K562 (cell line): ENCODE results near the gene PDGFD. TPM values are rescaled to one million over a fixed set of nuclear protein-coding genes. Genes with fewer than 3 reads are reported as not detected.

Source experiments
- ATAC-seq: fragments of 200-7000 bp; cut with Tn5 transposase; 3 replicates; pipeline ENCODE4 v1.9.1; 2020; ENCODE audit warnings: moderate library complexity
- BruUV-seq: library from RNA; stranded (reverse); fragments of 400-500 nt; replicated peaks from 2 replicates; lab custom pipeline; 2021; lab: Mats Ljungman, UMichigan
- CTCF ChIA-PET: fragments of 300-600 bp; formaldehyde crosslinking; extraction: SDS; loops from one replicate; lab custom pipeline; 2021; ENCODE audit warnings: low intra/inter-chr PET ratio; lab: Yijun Ruan, JAX
- POLR2A ChIA-PET: fragments of 300-600, 350-650 bp; sonication (Branson Sonifier 250); formaldehyde crosslinking; extraction: SDS; loops from one replicate; lab custom pipeline; 2021; ENCODE audit warnings: antibody characterized with exemption, inconsistent platforms; lab: Yijun Ruan, JAX
- DNase-seq, 4 experiments: peaks; one replicate each; pipeline versions ENCODE4 v3.0.0 to v3.0.0-alpha.2; 2011 to 2018; ENCODE audit warnings: low spot score in 3 of 4, mixed read lengths in 3 of 4; ENCODE audit errors: extremely low read depth in 1 of 4
- FAIRE-seq: peaks from 2 replicates; lab custom pipeline; 2011; peaks lifted over from hg19 to GRCh38; lab: Jason Lieb, UNC
- H2AFZ ChIP-seq: 2 replicates; pipeline ENCODE4 v1.6.0; 2011; ENCODE audit warnings: low read depth, low read length, control low read depth, inconsistent platforms
- H3K27ac ChIP-seq: fragments of 200-600 bp; 3 replicates; pipeline ENCODE4 v1.8.0; 2011; ENCODE audit warnings: low read depth, mild to moderate bottlenecking, control low read depth, inconsistent platforms, low read length, moderate library complexity, mixed read lengths; ENCODE audit errors: extremely low read depth
- H3K27me3 ChIP-seq, 2 experiments: fragments of 300-600 bp in 1 of 2; 2 replicates in 1 of 2; 3 replicates in 1 of 2; pipeline versions ENCODE4 v1.6.0 to v1.8.0; 2011; ENCODE audit warnings: inconsistent platforms in 2 of 2, low read length in 2 of 2, mild to moderate bottlenecking in 1 of 2, mixed read lengths in 1 of 2, moderate library complexity in 1 of 2; ENCODE audit not compliant: control insufficient read depth in 2 of 2, insufficient read depth in 2 of 2
- H3K36me3 ChIP-seq: fragments of 300-600 bp; 3 replicates; pipeline ENCODE4 v1.8.0; 2011; ENCODE audit warnings: mild to moderate bottlenecking, low read length, inconsistent platforms; ENCODE audit not compliant: control insufficient read depth, insufficient read depth
- H3K4me1 ChIP-seq, 2 experiments: fragments of 200-600 bp in 1 of 2; replicated peaks in 1 of 2; 2 replicates in 1 of 2; 3 replicates in 1 of 2; pipeline versions ENCODE4 v1.5.1 to v1.8.0; 2011; ENCODE audit warnings: inconsistent platforms in 2 of 2, low read length in 2 of 2, mild to moderate bottlenecking in 1 of 2, mixed read lengths in 1 of 2, moderate library complexity in 1 of 2; ENCODE audit not compliant: control insufficient read depth in 2 of 2, insufficient read depth in 2 of 2
- H3K4me2 ChIP-seq: 2 replicates; pipeline ENCODE4 v1.6.1; 2011; ENCODE audit warnings: low read length, control low read depth, inconsistent platforms, mixed read lengths; ENCODE audit not compliant: insufficient read depth
- H3K4me3 ChIP-seq: fragments of 200-600 bp; sonication (generic), shearing (Covaris generic); 2 replicates; pipeline ENCODE4 v1.5.1; 2016; ENCODE audit warnings: control low read depth, inconsistent platforms
- H3K79me2 ChIP-seq: fragments of 200-600 bp; 3 replicates; pipeline ENCODE4 v1.8.0; 2011; ENCODE audit warnings: low read length, inconsistent platforms; ENCODE audit not compliant: control insufficient read depth, insufficient read depth
- H3K9ac ChIP-seq, 2 experiments: 2 replicates each; pipeline versions ENCODE4 v1.6.0 to v1.6.1; 2011; ENCODE audit warnings: low read depth in 2 of 2, low read length in 2 of 2, control low read depth in 1 of 2, inconsistent platforms in 1 of 2, mild to moderate bottlenecking in 1 of 2, mixed read lengths in 1 of 2; ENCODE audit not compliant: insufficient read depth in 1 of 2
- H3K9me1 ChIP-seq: one replicate; pipeline ENCODE4 v1.6.0; 2011; ENCODE audit warnings: inconsistent platforms, mild to moderate bottlenecking, low read length, moderate library complexity; ENCODE audit not compliant: control insufficient read depth, insufficient read depth
- H3K9me3 ChIP-seq: replicated peaks from 2 replicates; pipeline ENCODE4 v1.5.1; 2011; ENCODE audit warnings: low read depth, low read length, inconsistent platforms; ENCODE audit not compliant: control insufficient read depth, insufficient read depth
- H4K20me1 ChIP-seq: replicated peaks from 2 replicates; pipeline ENCODE4 v1.6.1; 2011; ENCODE audit warnings: low read length, inconsistent platforms, mixed read lengths; ENCODE audit not compliant: control insufficient read depth, insufficient read depth
- CHD2 ChIP-seq: IDR thresholded peaks from 2 replicates; pipeline ENCODE4 v1.6.1; 2011; ENCODE audit warnings: low read depth, low read length
- CREB1 ChIP-seq, 2 experiments: sonication (generic) in 1 of 2; formaldehyde crosslinking in 1 of 2; IDR thresholded peaks; 2 replicates each; pipeline versions ENCODE4 v1.6.1 to v1.8.0; 2012 to 2022; ENCODE audit warnings: inconsistent platforms in 1 of 2, mild to moderate bottlenecking in 1 of 2, missing genetic modification reagents in 1 of 2, moderate library complexity in 1 of 2
- HOMEZ ChIP-seq: fragments of 250-450 bp; sonication (Bioruptor Pico); IDR thresholded peaks from 2 replicates; pipeline ENCODE4 v1.4.0; 2020; ENCODE audit warnings: mild to moderate bottlenecking, moderate library complexity
- NFRKB ChIP-seq: fragments of 450-650 bp; IDR thresholded peaks from 2 replicates; pipeline ENCODE4 v1.6.1; 2016; ENCODE audit warnings: low read depth
- RBM25 ChIP-seq: fragments of 200-400 bp; formaldehyde crosslinking; IDR thresholded peaks from 2 replicates; pipeline ENCODE4 v1.6.1; 2018; ENCODE audit warnings: low read length, low read depth, moderate library complexity; ENCODE audit not compliant: severe bottlenecking
- SFPQ ChIP-seq: fragments of 200-400 bp; formaldehyde crosslinking; IDR thresholded peaks from 2 replicates; pipeline ENCODE4 v1.6.1; 2017; ENCODE audit warnings: mild to moderate bottlenecking, low read depth, low read length, moderate library complexity
- SIRT6 ChIP-seq: IDR thresholded peaks from one replicate; pipeline ENCODE4 v1.6.1; 2012; ENCODE audit warnings: low read depth, mild to moderate bottlenecking, control low read depth, inconsistent platforms, low read length, moderate library complexity
- SP2 ChIP-seq: IDR thresholded peaks from 2 replicates; pipeline ENCODE4 v1.6.1; 2011; ENCODE audit warnings: mild to moderate bottlenecking, low read depth, low read length, moderate library complexity; ENCODE audit not compliant: poor library complexity, severe bottlenecking; ENCODE audit errors: extremely low read depth
- ZNF76 ChIP-seq: fragments of 250-450 bp; sonication (Bioruptor Pico); IDR thresholded peaks from 2 replicates; pipeline ENCODE4 v1.4.0; 2020; ENCODE audit warnings: mild to moderate bottlenecking, moderate library complexity, borderline replicate concordance
- in situ Hi-C: fragments of 300-500 bp; cut with MboI; formaldehyde crosslinking; loops from 4 replicates; pipeline ENCODE4 v1.15.0; 2018; ENCODE audit warnings: inconsistent platforms, mixed read lengths
- intact Hi-C: fragments of 100-400 bp; cut with micrococcal nuclease; formaldehyde crosslinking; loops from 2 replicates; pipeline ENCODE4 v1.14.2; 2022
- polyA plus RNA-seq, 8 experiments: library from polyadenylated mRNA; depleted of rRNA in 4 of 8; stranded (reverse) in 5 of 8; unstranded in 3 of 8; fragments of >200 nt; fragmentation: Nextera tagmentation in 2 of 8; fragmentation: Illumina TruSeq in 1 of 8; extraction: Ambion mirVana in 2 of 8; extraction: Trizol in 1 of 8; gene quantifications; 2 replicates each; pipeline versions ENCODE4 v1.2.1 to v1.2.3, GENCODE V29; 2011 to 2014; ENCODE audit warnings: inconsistent platforms in 1 of 8, missing spikeins in 1 of 8
- total RNA-seq, 7 experiments: library from RNA; depleted of rRNA in 6 of 7; stranded (reverse); fragments of >200 nt in 6 of 7; fragmentation: Illumina TruSeq in 2 of 7; extraction: Trizol in 2 of 7; gene quantifications; 2 replicates each; pipeline versions ENCODE4 v1.2.1 to v1.2.3, GENCODE V29; 2011 to 2021; ENCODE audit warnings: low replicate concordance in 1 of 7
- TF ChIP-seq, protein P1 (sequence below), 2 experiments: fragments of 450-650 bp; IDR thresholded peaks; 2 replicates each; pipeline ENCODE4 v1.6.1; 2016
- TF ChIP-seq, protein P2 (sequence below): fragments of 250-450 bp; sonication (Bioruptor Pico); IDR thresholded peaks from 2 replicates; pipeline ENCODE4 v1.4.0; 2020

PDGFD gene
- total and polyA plus RNA-seq, 9 of the 15 experiments (the other 6 are each of a cell fraction or from before 2014, with no cell fraction given) = 0.11 TPM; not detected in 8

DNA sequence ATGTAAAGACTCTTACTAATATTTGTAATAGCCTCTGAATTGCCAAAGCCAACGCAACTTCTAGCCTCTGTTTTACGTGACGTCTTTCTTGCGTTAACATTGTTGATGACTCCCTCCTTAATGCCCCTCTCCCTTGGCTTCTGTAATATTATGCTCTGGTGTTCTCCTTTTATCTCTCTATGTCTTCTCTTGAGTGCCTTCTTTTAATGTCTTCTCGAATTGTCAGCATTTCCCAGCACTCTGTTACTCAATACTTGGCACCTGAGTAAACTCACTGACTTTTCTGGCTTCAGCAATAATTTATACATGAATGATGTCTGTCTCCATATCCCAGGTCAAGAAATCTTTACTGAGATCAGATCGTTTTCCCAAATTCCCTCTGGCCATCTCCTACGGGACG lies 196.0 kb downstream of the PDGFD start (continued):
- TF ChIP-seq HOMEZ (CRISPR knock-in tag) (no peak), RBM25 (no peak), SFPQ (no peak)
- TF ChIP-seq, protein P1, sequence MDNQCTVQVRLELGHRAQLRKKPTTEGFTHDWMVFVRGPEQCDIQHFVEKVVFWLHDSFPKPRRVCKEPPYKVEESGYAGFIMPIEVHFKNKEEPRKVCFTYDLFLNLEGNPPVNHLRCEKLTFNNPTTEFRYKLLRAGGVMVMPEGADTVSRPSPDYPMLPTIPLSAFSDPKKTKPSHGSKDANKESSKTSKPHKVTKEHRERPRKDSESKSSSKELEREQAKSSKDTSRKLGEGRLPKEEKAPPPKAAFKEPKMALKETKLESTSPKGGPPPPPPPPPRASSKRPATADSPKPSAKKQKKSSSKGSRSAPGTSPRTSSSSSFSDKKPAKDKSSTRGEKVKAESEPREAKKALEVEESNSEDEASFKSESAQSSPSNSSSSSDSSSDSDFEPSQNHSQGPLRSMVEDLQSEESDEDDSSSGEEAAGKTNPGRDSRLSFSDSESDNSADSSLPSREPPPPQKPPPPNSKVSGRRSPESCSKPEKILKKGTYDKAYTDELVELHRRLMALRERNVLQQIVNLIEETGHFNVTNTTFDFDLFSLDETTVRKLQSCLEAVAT (IDR thresholded peaks at IDR 0.05) = no peak

DNA sequence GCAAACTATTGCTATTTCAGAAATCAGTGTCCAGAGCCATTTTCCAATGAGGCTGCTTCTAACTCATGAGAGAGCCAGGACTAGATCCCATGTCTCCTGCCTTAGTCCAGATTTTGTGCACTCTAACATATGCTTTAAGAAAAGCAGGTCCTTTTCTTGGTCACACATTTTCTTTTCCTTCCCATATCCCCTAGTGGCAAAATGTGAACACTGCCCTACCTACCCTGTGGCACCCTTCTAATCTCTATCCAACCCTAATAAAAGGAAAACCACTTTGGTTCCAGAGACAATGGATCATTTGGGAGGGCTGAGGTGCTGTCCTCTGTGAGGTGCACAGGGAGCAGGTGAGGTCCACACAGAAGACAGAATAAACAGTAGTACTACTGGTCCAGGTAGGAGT lies 199.6 kb downstream of the PDGFD start:
- Histone ChIP-seq H3K4me3 (no peak overlapping the region), H3K9ac (no peak overlapping the region), H3K27me3 (no peaks in the 10 kb centered on the region), H3K36me3 (no peaks in the 10 kb centered on the region), H3K4me2 (no peak overlapping the region), H3K4me1 (no peaks in the 10 kb centered on the region), H3K79me2 (no peaks in the 10 kb centered on the region), H4K20me1 (no peaks in the 10 kb centered on the region), H3K9me1 (no peaks in the 10 kb centered on the region), H3K27ac (no peak overlapping the region), H3K9me3 (no peaks in the 10 kb centered on the region), H2AFZ (no peak overlapping the region)
- no peak for ATAC-seq
- ChIA-PET POLR2A (no interaction called here), CTCF (no interaction called here)
- no TSS peak for BruUV-seq
- FAIRE-seq = no peak
- peak in 1 of 4 experiments; percentile 6 for DNase-seq
- in situ Hi-C loops = no loop called here
- intact Hi-C loops = no loop called here
- TF ChIP-seq NFRKB (no peak), SP2 (no peak), SIRT6 (no peak), CREB1 (IDR thresholded peaks at IDR 0.05) (no peak), CREB1 (CRISPR knock-in tag; IDR thresholded peaks at IDR 0.05) (no peak), ZNF76 (no peak), CHD2 (no peak)
- TF ChIP-seq, protein P2, sequence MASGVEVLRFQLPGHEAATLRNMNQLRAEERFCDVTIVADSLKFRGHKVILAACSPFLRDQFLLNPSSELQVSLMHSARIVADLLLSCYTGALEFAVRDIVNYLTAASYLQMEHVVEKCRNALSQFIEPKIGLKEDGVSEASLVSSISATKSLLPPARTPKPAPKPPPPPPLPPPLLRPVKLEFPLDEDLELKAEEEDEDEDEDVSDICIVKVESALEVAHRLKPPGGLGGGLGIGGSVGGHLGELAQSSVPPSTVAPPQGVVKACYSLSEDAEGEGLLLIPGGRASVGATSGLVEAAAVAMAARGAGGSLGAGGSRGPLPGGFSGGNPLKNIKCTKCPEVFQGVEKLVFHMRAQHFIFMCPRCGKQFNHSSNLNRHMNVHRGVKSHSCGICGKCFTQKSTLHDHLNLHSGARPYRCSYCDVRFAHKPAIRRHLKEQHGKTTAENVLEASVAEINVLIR (CRISPR knock-in tag) = no peak
